ENCODE results near the gene EN2. TPM values are rescaled to one million over a fixed set of nuclear protein-coding genes. Genes with fewer than 3 reads are reported as not detected.

Gene EN2
- total and polyA plus RNA-seq, 10 of the 15 experiments (the other 5 are each of a cell fraction or from before 2014, with no cell fraction given): not detected

- Histone ChIP-seq H3K36me3 (ENCODE audit: control insufficient read depth in 2 of 2, insufficient read depth in 2 of 2, low read length in 1 of 2) (no peaks in the 10 kb centered on the region), H3K9me3 (replicated peaks; ENCODE audit: control insufficient read depth, insufficient read depth, low read length) (no peaks in the 10 kb centered on the region; the same call in 2 of the 3 replicates), H3K79me2 (ENCODE audit: control insufficient read depth, insufficient read depth, low read length) (no peaks in the 10 kb centered on the region), H2AFZ (ENCODE audit: control insufficient read depth, low read depth, low read length) (no peak overlapping the region), H3K4me1 (ENCODE audit: control insufficient read depth, insufficient read depth, low read length) (no peaks in the 10 kb centered on the region), H3K9ac (ENCODE audit: control insufficient read depth, insufficient read depth, low read length) (no peak overlapping the region), H3K4me3 (no peak overlapping the region), H3K4me2 (ENCODE audit: control insufficient read depth, insufficient read depth) (no peak overlapping the region), H3K27ac (ENCODE audit: control insufficient read depth, insufficient read depth) (no peak overlapping the region), H3K27me3 (replicated peaks in 1 of 2; ENCODE audit: control insufficient read depth in 2 of 2, insufficient read depth in 2 of 2, low read length in 1 of 2) (peaks cover 3 to 8% of the 10 kb centered on the region in 2 experiments; a peak in 3 of 4 replicates), H4K20me1 (ENCODE audit: control insufficient read depth, insufficient read depth) (no peaks in the 10 kb centered on the region)
- in situ Hi-C loops (cut with MboI): no loop called here
- FAIRE-seq (no peak), DNase-seq (ENCODE audit: low read depth, low spot score) (no peak), ATAC-seq (no peak)
- ChIA-PET CTCF (no interaction called here), POLR2A (no interaction called here), RAD21 (ENCODE audit: unreplicated experiment) (no interaction called here), SMC1A (ENCODE audit: uncharacterized antibody, unreplicated experiment) (no interaction called here)
- no TSS peak for BruUV-seq (replicated peaks)
- intact Hi-C loops (cut with micrococcal nuclease; ENCODE audit: unreplicated experiment): no loop called here
- 24% methylated on average over 8 of the region's 8 CpGs for WGBS (ENCODE audit: insufficient coverage, insufficient replicate concordance, low lambda C conversion rate, missing lambda C conversion rate)
- TF ChIP-seq MAX (IDR thresholded peaks at IDR 0.05; ENCODE audit: low read depth, low read length) (no peak), BCLAF1 (IDR thresholded peaks at IDR 0.05) (no peak), ZZZ3 (IDR thresholded peaks at IDR 0.05; ENCODE audit: control insufficient read depth, insufficient read length, low read depth) (no peak), TAF1 (IDR thresholded peaks at IDR 0.05; ENCODE audit: borderline replicate concordance, low read depth, low read length) (no peak), ZBTB4 (CRISPR knock-in tag; IDR thresholded peaks at IDR 0.05) (no peak), PKNOX1 (IDR thresholded peaks at IDR 0.05) (no peak), SUPT20H (IDR thresholded peaks at IDR 0.05; ENCODE audit: borderline replicate concordance, control insufficient read depth, low read depth, low read length) (no peak), E4F1 (IDR thresholded peaks at IDR 0.05; ENCODE audit: borderline replicate concordance, partially characterized antibody) (no peak), ELK1 (IDR thresholded peaks at IDR 0.05; ENCODE audit: low read depth, low read length) (no peak), RCOR1 (conservative IDR thresholded peaks at IDR 0.05; ENCODE audit: low read depth, low read length) (no peak), CHD4 (IDR thresholded peaks at IDR 0.05) (no peak), ZNF217 (IDR thresholded peaks at IDR 0.05) (no peak)
Observed at GRCh38 chr7:155444746-155445145, 13.2 kb upstream of the EN2 start.
